HG03039 (cell line): ENCODE data around the gene PRDM15.

Source experiments
- ATAC-seq: cut with Tn5 transposase; IDR thresholded peaks from one replicate; pipeline ENCODE4 v1.9.1; 2021; ENCODE audit warnings: mild to moderate bottlenecking, moderate library complexity; ENCODE audit not compliant: unreplicated experiment

The PRDM15 gene

GRCh38 chr21:41879190-41879998 lies at the start of gene PRDM15:
PRDM15 (minus strand) TSS chr21:41879344; CDS start chr21:41860363, 18,981 bp downstream.
- ATAC-seq, result peak; percentile 61

- ATAC-seq, result no peak
Measured at GRCh38 chr21:41928621-41929220, 49.6 kb upstream of the PRDM15 start.

GRCh38 chr21:41927727-41928409 lies 48.7 kb upstream of the PRDM15 start:
- no peak for ATAC-seq

- ATAC-seq, result no peak
Measured at GRCh38 chr21:41926807-41927171, 47.6 kb upstream of the PRDM15 start.

- ATAC-seq, result peak; percentile 48
Measured at GRCh38 chr21:41926117-41926806, 47.1 kb upstream of the PRDM15 start.

- no peak for ATAC-seq
Measured at GRCh38 chr21:41925767-41926116, 46.6 kb upstream of the PRDM15 start.

GRCh38 chr21:41924368-41924754 lies 45.2 kb upstream of the PRDM15 start:
- ATAC-seq, result no peak

GRCh38 chr21:41923631-41924367 lies 44.7 kb upstream of the PRDM15 start:
- ATAC-seq, result no peak

GRCh38 chr21:41923186-41923585 lies 44.0 kb upstream of the PRDM15 start:
- no peak for ATAC-seq

GRCh38 chr21:41921021-41921420 lies 41.9 kb upstream of the PRDM15 start:
- ATAC-seq, result no peak

GRCh38 chr21:41920476-41920875 lies 41.3 kb upstream of the PRDM15 start:
- no peak for ATAC-seq

- ATAC-seq, result no peak
Measured at GRCh38 chr21:41919666-41920398, 40.7 kb upstream of the PRDM15 start.

GRCh38 chr21:41918561-41919358 lies 39.6 kb upstream of the PRDM15 start:
- ATAC-seq, result no peak

GRCh38 chr21:41917531-41917930 lies 38.4 kb upstream of the PRDM15 start:
- ATAC-seq, result no peak

GRCh38 chr21:41916888-41917433 lies 37.8 kb upstream of the PRDM15 start:
- no peak for ATAC-seq

GRCh38 chr21:41914965-41915364 lies 35.8 kb upstream of the PRDM15 start:
- no peak for ATAC-seq

- ATAC-seq, result no peak
Measured at GRCh38 chr21:41914358-41914757, 35.2 kb upstream of the PRDM15 start.

- ATAC-seq, result no peak
Measured at GRCh38 chr21:41913230-41913629, 34.1 kb upstream of the PRDM15 start.

- ATAC-seq, result no peak
Measured at GRCh38 chr21:41908829-41909228, 29.7 kb upstream of the PRDM15 start.
